HG03439 (cell line): ENCODE results near the gene ANKRD13A.
"Not testable (repeated sequence)": the region's sequence is repeated elsewhere in the genome, so short reads cannot be mapped to it uniquely, and the experiment has no call there.

Experiments
- ATAC-seq: cut with Tn5 transposase; IDR thresholded peaks from one replicate; pipeline ENCODE4 v1.9.1; 2021; ENCODE audit warnings: mild to moderate bottlenecking, moderate library complexity; ENCODE audit not compliant: unreplicated experiment

Gene ANKRD13A

DNA sequence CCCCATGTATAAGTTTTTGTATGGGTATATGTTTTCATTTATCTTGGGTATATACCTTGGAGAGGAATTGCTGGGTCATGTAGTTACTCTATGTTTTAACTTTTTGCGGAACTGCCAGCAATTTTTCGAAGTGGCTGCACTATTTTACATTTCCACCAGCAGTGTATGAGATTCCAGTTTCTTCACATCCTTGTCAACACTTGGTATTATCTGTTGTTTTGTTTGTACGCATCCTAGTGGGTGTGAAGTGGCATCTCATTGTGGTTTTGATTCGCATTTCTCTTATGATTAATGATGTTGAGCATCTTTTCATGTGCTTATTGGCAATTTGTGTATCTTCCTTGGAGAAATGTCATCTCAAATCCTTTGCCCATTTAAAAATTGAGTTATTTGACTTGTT is 6.9 kb downstream of the ANKRD13A start:
- ATAC-seq = no peak

DNA sequence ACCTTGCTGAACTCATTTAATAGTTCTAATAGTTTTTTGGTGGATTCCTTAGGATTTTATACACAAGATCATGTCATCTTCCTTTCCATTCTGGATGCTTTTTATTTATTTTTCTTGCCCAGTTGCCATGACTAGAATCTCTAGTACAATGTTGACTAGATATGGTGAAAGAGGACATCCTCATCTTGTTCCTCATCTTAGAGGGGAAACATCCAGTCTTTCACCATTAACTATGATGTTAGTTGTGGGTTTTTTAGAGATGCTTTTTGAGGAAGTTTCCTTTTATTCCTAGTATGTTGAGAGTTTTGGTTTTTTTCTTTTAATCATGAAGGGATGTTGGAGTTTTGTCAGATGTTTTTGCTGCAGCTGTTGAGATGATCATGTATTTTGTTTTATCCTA is 8.7 kb downstream of the ANKRD13A start:
- no peak for ATAC-seq

- ATAC-seq = not testable (repeated sequence)
Observed at GRCh38 chr12:110008681-110009398, 9.6 kb downstream of the ANKRD13A start.

- ATAC-seq = no peak
Observed at GRCh38 chr12:110010853-110011723, 11.9 kb downstream of the ANKRD13A start.

DNA sequence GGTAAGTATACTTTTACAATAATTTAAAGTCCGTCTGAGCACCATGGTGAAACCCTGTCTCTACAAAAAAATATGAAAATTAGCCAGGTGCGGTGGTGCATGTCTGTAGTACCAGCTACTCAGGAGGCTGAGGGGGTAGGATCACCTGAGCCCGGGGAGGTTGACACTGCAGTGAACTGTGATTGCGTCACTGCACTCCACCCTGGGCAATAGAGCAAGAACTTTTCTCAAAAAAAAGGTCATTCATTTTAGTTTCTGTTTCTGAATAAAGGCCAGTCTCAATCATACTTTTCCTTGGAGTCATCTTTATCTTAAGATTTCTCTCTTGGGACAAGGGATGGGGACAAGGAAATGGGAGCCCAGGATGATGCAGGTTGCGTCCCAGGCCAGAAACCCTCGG is 12.9 kb downstream of the ANKRD13A start:
- ATAC-seq = no peak

GRCh38 chr12:110012659-110013058 is 13.4 kb downstream of the ANKRD13A start:
- no peak for ATAC-seq

- no peak for ATAC-seq
Observed at GRCh38 chr12:110015132-110015531, 15.9 kb downstream of the ANKRD13A start.

GRCh38 chr12:110020956-110021355 is 21.7 kb downstream of the ANKRD13A start:
- no peak for ATAC-seq

GRCh38 chr12:110023059-110023980 is 24.1 kb downstream of the ANKRD13A start:
- no peak for ATAC-seq

DNA sequence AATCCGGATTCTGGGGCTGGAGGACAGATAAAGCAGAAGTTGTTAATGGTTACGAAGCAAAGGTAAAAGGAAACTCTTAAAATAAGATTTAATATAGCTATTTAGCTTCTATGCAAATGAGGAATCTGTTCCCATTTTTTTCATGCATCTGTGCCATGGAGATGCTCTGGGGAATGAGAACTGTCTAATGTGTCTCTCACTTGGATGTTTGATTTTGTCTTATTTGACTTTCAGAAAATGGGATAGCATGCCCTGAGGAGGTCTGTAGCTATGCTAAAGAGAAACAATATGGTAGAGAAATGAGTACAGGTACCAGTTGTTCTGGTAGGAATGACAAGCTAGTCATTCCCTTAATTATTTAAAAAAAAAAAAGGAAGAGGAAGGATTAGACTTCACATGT is 24.8 kb downstream of the ANKRD13A start:
- no peak for ATAC-seq

GRCh38 chr12:110028323-110028722 is 29.1 kb downstream of the ANKRD13A start:
- ATAC-seq = no peak

DNA sequence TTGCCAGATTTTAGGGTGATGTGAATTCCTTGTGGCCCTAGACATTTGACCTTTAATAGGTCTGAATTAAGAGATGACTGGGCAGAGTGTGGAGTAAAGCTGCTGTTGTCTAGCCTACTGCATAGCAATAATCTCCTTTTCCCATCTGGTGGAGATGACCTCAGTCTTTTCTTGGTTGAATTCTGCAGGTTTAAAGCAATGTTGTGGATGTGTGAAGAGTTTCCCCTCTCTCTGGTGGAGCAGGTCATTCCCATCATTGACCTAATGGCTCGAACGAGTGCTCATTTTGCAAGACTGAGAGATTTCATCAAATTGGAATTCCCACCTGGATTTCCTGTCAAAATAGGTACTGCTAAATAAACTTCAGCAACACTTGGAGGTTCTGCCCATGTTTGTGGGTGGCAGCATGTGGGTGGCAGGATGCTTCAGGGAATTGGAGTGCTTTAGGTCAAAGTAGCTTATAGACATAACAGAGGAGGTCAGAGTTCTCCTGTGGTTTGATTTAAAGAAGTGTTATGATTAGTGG is 30.1 kb downstream of the ANKRD13A start:
- ATAC-seq = no peak

GRCh38 chr12:110033888-110034287 is 34.7 kb downstream of the ANKRD13A start:
- ATAC-seq = no peak

DNA sequence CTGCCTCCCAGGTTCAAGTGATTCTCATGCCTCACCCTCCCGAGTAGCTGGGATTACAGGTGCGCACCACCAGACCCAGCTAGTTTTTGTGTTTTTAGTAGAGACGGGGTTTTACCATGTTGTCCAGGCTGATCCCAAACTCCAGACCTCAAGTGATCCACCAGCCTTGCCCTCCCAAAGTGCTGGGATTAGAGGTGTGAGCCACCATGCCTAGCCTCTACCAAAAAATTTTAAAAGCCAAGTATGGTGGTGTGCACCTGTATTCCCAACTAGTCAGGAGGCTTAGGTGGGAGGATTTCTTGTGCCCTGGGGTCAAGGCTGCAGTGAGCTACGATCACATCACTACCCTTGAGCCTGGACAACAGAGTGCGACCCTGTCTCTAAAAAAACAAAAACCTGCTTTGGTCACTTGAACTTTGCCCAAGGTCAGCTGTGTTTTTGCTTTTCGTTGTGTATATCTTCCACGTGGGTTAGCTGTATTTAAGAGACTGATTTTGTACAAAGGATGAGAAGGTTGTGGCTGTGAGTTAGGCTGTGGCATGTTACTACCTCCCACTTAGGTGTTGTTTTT is 36.4 kb downstream of the ANKRD13A start:
- ATAC-seq = no peak

- ATAC-seq = no peak
Observed at GRCh38 chr12:110037315-110037714, 38.1 kb downstream of the ANKRD13A start.

- ATAC-seq = no peak
Observed at GRCh38 chr12:110038741-110039084, 39.5 kb downstream of the ANKRD13A start.

DNA sequence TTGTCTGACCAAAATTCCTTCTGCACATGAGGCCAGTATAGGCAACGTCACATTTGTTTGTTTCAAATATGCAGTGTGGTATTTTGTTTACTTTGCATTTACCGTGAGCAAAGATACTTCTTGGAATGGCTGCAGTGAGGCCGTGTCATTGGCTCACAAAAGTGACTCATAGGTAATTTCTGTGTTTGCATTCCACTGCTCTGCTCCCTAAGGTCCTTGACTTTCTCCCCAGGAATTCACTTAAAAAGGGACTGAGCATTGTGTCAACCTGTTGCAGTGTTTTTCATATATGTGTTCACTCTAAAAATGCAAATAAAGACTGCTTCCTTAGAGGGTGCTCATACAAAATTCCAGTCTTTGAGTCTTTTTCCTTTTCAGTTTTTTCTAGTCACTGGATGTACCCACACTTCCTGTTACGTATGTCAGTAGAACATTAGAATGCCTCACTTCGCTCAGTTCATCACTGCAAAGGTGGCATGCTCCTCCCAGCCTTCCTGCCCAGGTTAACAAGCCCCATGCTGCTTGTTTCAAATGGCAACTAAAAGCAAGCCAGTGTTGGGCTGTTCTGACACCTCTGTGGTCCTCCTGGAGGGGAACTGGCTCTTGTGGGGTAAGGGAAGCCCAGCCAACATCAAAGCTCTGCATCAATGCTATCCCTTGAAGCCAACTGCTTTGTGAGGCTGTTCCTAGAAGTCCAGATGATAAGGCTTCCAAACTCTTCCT is 40.0 kb downstream of the ANKRD13A start:
- ATAC-seq = no peak

DNA sequence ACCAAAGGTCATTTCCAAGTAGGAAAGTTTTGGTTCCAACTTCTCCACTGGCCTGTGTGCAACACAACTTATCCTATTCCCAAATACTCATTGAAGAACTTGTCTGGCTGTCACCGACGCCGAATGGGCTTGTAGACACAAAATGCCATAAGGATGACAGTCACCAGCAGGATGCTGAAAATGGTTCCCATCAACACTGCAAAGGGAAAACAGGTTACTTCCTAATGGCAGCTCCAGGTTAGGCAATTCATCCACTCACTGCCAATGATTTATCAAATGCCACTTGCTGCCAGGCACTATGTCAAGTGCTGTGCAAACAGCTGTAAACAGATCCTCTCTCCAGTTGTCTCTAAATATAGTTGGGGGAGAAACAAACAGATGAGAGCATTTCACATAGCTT is 43.0 kb downstream of the ANKRD13A start:
- no peak for ATAC-seq

DNA sequence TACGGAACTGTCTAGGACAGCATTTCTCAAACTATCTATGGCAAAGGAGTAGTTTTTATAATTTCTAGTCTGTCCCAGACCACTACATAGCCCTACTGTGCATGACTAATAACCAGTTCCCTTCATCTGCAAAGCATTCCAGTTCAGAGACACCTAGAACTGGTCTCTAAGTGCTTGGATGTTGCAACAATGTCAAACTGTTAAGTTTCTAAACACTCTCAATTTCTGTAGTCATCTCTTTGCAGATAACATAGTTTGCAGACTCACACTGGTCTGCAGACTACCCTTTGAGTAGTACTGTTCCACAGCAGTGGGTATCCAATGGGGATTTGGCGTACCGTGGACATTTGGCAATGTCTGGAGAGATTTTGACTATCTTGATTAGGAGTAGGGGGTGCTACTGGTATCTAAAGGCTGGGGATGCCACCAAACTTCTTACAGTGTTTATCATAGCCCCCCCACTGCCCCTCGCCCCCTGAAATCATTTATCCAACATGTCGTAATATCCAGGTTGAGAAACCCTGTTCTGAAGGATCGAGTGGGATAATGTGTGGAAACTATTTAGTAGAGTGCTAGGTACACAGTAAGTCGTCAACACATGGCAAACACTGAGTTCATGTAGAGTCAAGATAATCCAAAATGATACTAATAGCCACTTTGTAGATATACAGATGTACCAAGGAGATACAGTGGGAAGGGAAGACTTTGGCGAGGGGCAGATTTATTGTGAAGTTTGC is 47.4 kb downstream of the ANKRD13A start:
- ATAC-seq = no peak
